Measurements from ENCODE around the gene SLC39A11. TPM values are rescaled to one million over a fixed set of nuclear protein-coding genes. Genes with fewer than 3 reads are reported as not detected.

SLC39A11 gene
- total RNA-seq, 1 experiment from 2014 or later = 18.9 TPM

DNA sequence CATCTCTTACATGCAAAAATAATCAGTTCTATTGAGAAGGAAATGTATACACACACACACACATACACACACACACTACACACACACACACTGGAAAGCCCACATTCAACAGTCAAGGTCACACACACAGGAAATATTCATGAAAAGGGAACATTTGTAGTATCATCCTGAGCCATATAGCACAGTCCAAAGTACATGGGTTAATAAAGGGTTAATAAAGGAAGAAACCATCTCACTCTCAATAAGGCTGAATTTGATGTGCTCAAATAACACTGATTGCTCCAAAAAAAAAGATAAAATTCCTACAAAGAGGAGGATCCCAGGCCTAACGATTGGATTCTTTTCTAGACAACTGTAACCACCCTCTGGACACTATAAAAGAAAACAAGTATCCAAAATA, 164.7 kb downstream of the SLC39A11 start:
- no peak for ATAC-seq
- Mint-ChIP-seq H3K27ac (no peak overlapping the region), H3K36me3 (no peaks in the 10 kb centered on the region), H3K27me3 (ENCODE audit: low read depth) (no peaks in the 10 kb centered on the region), H3K4me3 (no peak overlapping the region), H3K9me3 (peaks cover 4% of the 10 kb centered on the region; the same call in 1 of the 2 replicates), H3K4me1 (peaks cover 4% of the 10 kb centered on the region; the same call in 1 of the 2 replicates)
- ChIA-PET CTCF (no interaction called here), POLR2A (no interaction called here)
- TF ChIP-seq RELA (CRISPR knock-in tag; IDR thresholded peaks at IDR 0.05; ENCODE audit: borderline replicate concordance) (no peak), RORB (CRISPR knock-in tag; IDR thresholded peaks at IDR 0.05) (no peak), ZNF138 (CRISPR knock-in tag; conservative IDR thresholded peaks at IDR 0.05) (no peak), ZNF219 (CRISPR knock-in tag; IDR thresholded peaks at IDR 0.05; ENCODE audit: borderline replicate concordance) (no peak), ZNF263 (CRISPR knock-in tag; IDR thresholded peaks at IDR 0.05; ENCODE audit: low read depth) (no peak), MYBL2 (CRISPR knock-in tag; IDR thresholded peaks at IDR 0.05) (no peak), ZBTB21 (CRISPR knock-in tag; IDR thresholded peaks at IDR 0.05; ENCODE audit: borderline replicate concordance) (no peak)
- TF ChIP-seq, protein P1, sequence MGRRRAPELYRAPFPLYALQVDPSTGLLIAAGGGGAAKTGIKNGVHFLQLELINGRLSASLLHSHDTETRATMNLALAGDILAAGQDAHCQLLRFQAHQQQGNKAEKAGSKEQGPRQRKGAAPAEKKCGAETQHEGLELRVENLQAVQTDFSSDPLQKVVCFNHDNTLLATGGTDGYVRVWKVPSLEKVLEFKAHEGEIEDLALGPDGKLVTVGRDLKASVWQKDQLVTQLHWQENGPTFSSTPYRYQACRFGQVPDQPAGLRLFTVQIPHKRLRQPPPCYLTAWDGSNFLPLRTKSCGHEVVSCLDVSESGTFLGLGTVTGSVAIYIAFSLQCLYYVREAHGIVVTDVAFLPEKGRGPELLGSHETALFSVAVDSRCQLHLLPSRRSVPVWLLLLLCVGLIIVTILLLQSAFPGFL (CRISPR knock-in tag; IDR thresholded peaks at IDR 0.05; ENCODE audit: borderline replicate concordance) = no peak
- TF ChIP-seq, protein P2, sequence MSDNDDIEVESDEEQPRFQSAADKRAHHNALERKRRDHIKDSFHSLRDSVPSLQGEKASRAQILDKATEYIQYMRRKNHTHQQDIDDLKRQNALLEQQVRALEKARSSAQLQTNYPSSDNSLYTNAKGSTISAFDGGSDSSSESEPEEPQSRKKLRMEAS (CRISPR knock-in tag; IDR thresholded peaks at IDR 0.05) = no peak
- TF ChIP-seq, protein P3, sequence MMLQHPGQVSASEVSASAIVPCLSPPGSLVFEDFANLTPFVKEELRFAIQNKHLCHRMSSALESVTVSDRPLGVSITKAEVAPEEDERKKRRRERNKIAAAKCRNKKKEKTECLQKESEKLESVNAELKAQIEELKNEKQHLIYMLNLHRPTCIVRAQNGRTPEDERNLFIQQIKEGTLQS (CRISPR knock-in tag; conservative IDR thresholded peaks at IDR 0.05) = no peak
- DNase-seq (ENCODE audit: low spot score) = no peak

DNA sequence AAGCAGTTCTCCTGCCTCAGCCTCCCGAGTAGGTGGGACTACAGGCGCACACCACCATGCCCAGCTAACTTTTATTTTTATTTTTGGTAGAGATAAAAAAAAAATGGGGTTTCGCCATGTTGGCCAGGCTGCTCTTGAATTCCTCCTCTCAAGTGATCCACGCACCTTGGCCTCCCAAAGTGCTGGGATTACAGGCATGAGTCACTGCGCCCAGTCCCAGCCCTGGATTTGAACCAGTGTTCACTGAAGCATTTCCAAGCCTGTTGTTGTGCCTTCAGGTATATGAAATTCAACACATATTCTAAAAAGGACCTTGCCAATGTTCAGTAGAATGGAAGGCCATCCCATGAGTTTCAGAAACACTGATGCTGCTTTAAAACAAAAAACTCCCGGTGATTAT, 165.3 kb downstream of the SLC39A11 start:
- no peak overlapping the region for H3K27ac Mint-ChIP-seq
- TF ChIP-seq, protein P4, sequence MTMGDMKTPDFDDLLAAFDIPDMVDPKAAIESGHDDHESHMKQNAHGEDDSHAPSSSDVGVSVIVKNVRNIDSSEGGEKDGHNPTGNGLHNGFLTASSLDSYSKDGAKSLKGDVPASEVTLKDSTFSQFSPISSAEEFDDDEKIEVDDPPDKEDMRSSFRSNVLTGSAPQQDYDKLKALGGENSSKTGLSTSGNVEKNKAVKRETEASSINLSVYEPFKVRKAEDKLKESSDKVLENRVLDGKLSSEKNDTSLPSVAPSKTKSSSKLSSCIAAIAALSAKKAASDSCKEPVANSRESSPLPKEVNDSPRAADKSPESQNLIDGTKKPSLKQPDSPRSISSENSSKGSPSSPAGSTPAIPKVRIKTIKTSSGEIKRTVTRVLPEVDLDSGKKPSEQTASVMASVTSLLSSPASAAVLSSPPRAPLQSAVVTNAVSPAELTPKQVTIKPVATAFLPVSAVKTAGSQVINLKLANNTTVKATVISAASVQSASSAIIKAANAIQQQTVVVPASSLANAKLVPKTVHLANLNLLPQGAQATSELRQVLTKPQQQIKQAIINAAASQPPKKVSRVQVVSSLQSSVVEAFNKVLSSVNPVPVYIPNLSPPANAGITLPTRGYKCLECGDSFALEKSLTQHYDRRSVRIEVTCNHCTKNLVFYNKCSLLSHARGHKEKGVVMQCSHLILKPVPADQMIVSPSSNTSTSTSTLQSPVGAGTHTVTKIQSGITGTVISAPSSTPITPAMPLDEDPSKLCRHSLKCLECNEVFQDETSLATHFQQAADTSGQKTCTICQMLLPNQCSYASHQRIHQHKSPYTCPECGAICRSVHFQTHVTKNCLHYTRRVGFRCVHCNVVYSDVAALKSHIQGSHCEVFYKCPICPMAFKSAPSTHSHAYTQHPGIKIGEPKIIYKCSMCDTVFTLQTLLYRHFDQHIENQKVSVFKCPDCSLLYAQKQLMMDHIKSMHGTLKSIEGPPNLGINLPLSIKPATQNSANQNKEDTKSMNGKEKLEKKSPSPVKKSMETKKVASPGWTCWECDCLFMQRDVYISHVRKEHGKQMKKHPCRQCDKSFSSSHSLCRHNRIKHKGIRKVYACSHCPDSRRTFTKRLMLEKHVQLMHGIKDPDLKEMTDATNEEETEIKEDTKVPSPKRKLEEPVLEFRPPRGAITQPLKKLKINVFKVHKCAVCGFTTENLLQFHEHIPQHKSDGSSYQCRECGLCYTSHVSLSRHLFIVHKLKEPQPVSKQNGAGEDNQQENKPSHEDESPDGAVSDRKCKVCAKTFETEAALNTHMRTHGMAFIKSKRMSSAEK (CRISPR knock-in tag; IDR thresholded peaks at IDR 0.05; ENCODE audit: borderline replicate concordance) = no peak
- TF ChIP-seq ZNF219 (CRISPR knock-in tag; IDR thresholded peaks at IDR 0.05; ENCODE audit: borderline replicate concordance) = no peak
- TF ChIP-seq CREB1 (CRISPR knock-in tag; IDR thresholded peaks at IDR 0.05) = no peak
- TF ChIP-seq SMAD3 (CRISPR knock-in tag; IDR thresholded peaks at IDR 0.05; ENCODE audit: borderline replicate concordance) = no peak
- CTCF ChIA-PET = interaction anchor here (1.0 kb wide), 1 partner anchor 201 kb away, joined by 3 read pairs; no protein-coding TSS in a partner anchor

DNA sequence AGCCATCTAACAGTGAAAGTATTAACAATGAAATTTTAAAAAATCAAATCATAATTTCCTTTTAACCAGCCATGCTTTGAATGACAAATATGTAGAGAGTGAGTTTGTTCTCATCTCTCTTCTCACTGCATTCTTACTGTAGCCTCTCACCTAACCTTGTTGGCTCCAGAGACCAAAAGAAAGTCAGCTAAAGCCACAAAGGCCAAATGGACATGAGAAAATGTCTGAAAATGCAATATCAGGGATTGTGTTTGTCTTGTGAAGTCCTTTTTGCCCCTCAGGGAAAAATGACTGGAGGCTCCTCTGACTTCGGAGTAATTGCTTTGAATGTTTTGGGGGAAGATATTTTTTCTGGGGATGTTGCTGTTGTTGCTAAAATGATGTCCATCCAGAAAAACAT, 166.3 kb downstream of the SLC39A11 start:
- H3K4me1 Mint-ChIP-seq = peaks cover 4% of the 10 kb centered on the region; the same call in 1 of the 2 replicates
- DNase-seq (ENCODE audit: low spot score) (no peak), ATAC-seq (no peak)
- CTCF ChIA-PET = interaction anchor here (1.0 kb wide), 1 partner anchor 200 kb away, joined by 3 read pairs; no protein-coding TSS in a partner anchor
- no peaks in the 10 kb centered on the region for H3K36me3 Mint-ChIP-seq
- no peak overlapping the region for H3K4me3 Mint-ChIP-seq
- no peaks in the 10 kb centered on the region for H3K27me3 Mint-ChIP-seq (ENCODE audit: low read depth)
- peaks cover 4% of the 10 kb centered on the region; the same call in 1 of the 2 replicates for H3K9me3 Mint-ChIP-seq
- no peak overlapping the region for H3K27ac Mint-ChIP-seq
- POLR2A ChIA-PET = interaction anchor here (0.6 kb wide), 1 partner anchor 185 kb away, joined by 3 read pairs; no protein-coding TSS in a partner anchor
- TF ChIP-seq IRF2 (CRISPR knock-in tag; IDR thresholded peaks at IDR 0.05; ENCODE audit: borderline replicate concordance, low read depth) (no peak), SMAD3 (CRISPR knock-in tag; IDR thresholded peaks at IDR 0.05; ENCODE audit: borderline replicate concordance) (no peak), FOXJ3 (CRISPR knock-in tag; IDR thresholded peaks at IDR 0.05; ENCODE audit: borderline replicate concordance) (no peak), TP53 (CRISPR knock-in tag; IDR thresholded peaks at IDR 0.05) (no peak)
- TF ChIP-seq, protein P5, sequence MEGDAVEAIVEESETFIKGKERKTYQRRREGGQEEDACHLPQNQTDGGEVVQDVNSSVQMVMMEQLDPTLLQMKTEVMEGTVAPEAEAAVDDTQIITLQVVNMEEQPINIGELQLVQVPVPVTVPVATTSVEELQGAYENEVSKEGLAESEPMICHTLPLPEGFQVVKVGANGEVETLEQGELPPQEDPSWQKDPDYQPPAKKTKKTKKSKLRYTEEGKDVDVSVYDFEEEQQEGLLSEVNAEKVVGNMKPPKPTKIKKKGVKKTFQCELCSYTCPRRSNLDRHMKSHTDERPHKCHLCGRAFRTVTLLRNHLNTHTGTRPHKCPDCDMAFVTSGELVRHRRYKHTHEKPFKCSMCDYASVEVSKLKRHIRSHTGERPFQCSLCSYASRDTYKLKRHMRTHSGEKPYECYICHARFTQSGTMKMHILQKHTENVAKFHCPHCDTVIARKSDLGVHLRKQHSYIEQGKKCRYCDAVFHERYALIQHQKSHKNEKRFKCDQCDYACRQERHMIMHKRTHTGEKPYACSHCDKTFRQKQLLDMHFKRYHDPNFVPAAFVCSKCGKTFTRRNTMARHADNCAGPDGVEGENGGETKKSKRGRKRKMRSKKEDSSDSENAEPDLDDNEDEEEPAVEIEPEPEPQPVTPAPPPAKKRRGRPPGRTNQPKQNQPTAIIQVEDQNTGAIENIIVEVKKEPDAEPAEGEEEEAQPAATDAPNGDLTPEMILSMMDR (IDR thresholded peaks at IDR 0.05) = no peak

More for the DNA sequence above, 165.3 kb downstream of the SLC39A11 start:
- ATAC-seq (no peak), DNase-seq (ENCODE audit: low spot score) (no peak)
- Mint-ChIP-seq H3K9me3 (peaks cover 4% of the 10 kb centered on the region; the same call in 1 of the 2 replicates), H3K27me3 (ENCODE audit: low read depth) (no peaks in the 10 kb centered on the region), H3K4me1 (peaks cover 4% of the 10 kb centered on the region; the same call in 1 of the 2 replicates), H3K36me3 (no peaks in the 10 kb centered on the region), H3K4me3 (no peak overlapping the region)
- POLR2A ChIA-PET = no interaction called here
